Tibial artery (tissue), 4 donors: ENCODE measurements around the gene CENPA.

Experiments used
- DNase-seq, 2 donors: peaks; one replicate each; pipeline ENCODE4 v3.0.0-alpha.2; 2019
- H3K27ac ChIP-seq, 2 donors: fragments of 200-600 bp; sonication (generic) in 1 of 2; 1 replicate in 1 of 2; 2 replicates in 1 of 2; pipeline ENCODE4 v1.5.1; 2018 to 2019; ENCODE audit warnings: mild to moderate bottlenecking in 1 of 2
- H3K27me3 ChIP-seq, 2 donors: fragments of 200-600 bp; sonication (generic) in 1 of 2; one replicate each; pipeline versions ENCODE4 v1.5.1 to v1.6.0; 2016 to 2019
- H3K36me3 ChIP-seq, 3 donors: fragments of 200-600 bp; sonication (generic) in 2 of 3; one replicate each; pipeline ENCODE4 v1.5.1; 2016 to 2019; ENCODE audit warnings: mild to moderate bottlenecking in 2 of 3
- H3K4me1 ChIP-seq, 4 donors: fragments of 200-600 bp; sonication (generic) in 2 of 4; 1 replicate in 3 of 4; 2 replicates in 1 of 4; pipeline ENCODE4 v1.5.1; 2016 to 2019
- H3K4me3 ChIP-seq, 2 donors: fragments of 200-600 bp; sonication (generic) in 1 of 2; 1 replicate in 1 of 2; 2 replicates in 1 of 2; pipeline ENCODE4 v1.5.1; 2018 to 2019; ENCODE audit warnings: mild to moderate bottlenecking in 2 of 2
- H3K9me3 ChIP-seq, 3 donors: fragments of 200-600 bp; sonication (generic) in 1 of 3; one replicate each; pipeline ENCODE4 v1.5.1; 2016 to 2019
- intact Hi-C: fragments of 100-400 bp; cut with DNase I; formaldehyde crosslinking; loops from one replicate; pipeline ENCODE4 v1.15.0; 2023; ENCODE audit warnings: low total_unique reads
- TF ChIP-seq, protein P1 (sequence below), 2 experiments: fragments of 200-600 bp in 1 of 2; fragments of 450-650 bp in 1 of 2; IDR thresholded peaks; one replicate each; pipeline ENCODE4 v1.5.1; 2017 to 2019; ENCODE audit warnings: antibody characterized with exemption in 2 of 2, mild to moderate bottlenecking in 1 of 2, moderate library complexity in 1 of 2

The CENPA gene

GRCh38 chr2:26764078-26764887, 21.6 kb upstream of the CENPA start, which contains the start of gene SLC35F6:
TSS of gene SLC35F6 (plus strand) at chr2:26764284. CDS start at chr2:26764350, 66 bp downstream.
- no peaks in the 10 kb centered on the region for H3K27me3 ChIP-seq
- intact Hi-C loops: no loop called here
- H3K4me1 ChIP-seq: peaks cover 0 to 52% (median 34%) of the 10 kb centered on the region in 4 donors

DNA sequence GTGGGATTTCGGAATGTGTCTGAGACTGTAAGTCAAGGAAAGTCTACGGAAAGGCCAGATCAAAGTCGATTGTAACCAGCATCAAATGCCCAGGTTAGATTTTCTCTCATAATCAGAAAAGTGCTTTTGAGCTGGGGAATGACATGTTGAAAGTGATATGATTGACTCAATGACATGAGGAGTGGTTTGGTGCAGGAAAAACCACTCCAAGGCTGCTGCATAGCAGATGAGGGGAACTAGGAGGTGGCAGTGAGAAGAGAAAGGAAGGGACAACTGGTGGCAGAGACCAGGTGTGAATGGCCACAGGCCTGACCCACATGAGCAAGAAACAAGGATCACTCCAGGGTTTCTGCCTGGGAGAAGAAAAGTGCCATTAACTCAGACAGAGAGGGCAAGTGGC, 20.9 kb upstream of the CENPA start:
- intact Hi-C loops: no loop called here
- DNase-seq: no peak
- H3K27me3 ChIP-seq: no peaks in the 10 kb centered on the region

More at GRCh38 chr2:26764078-26764887, 21.6 kb upstream of the CENPA start, which contains the start of gene SLC35F6:
- Histone ChIP-seq H3K27ac (peak within 1 kb of the TSS; percentile 88 to 93), H3K4me3 (peak within 1 kb of the TSS; percentile 72 to 85), H3K36me3 (peaks cover 0 to 6% (median 0%) of the 10 kb centered on the region in 3 donors), H3K9me3 (no peaks in the 10 kb centered on the region)
- DNase-seq: peak; percentile 76 to 91
- TF ChIP-seq, protein P1, sequence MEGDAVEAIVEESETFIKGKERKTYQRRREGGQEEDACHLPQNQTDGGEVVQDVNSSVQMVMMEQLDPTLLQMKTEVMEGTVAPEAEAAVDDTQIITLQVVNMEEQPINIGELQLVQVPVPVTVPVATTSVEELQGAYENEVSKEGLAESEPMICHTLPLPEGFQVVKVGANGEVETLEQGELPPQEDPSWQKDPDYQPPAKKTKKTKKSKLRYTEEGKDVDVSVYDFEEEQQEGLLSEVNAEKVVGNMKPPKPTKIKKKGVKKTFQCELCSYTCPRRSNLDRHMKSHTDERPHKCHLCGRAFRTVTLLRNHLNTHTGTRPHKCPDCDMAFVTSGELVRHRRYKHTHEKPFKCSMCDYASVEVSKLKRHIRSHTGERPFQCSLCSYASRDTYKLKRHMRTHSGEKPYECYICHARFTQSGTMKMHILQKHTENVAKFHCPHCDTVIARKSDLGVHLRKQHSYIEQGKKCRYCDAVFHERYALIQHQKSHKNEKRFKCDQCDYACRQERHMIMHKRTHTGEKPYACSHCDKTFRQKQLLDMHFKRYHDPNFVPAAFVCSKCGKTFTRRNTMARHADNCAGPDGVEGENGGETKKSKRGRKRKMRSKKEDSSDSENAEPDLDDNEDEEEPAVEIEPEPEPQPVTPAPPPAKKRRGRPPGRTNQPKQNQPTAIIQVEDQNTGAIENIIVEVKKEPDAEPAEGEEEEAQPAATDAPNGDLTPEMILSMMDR (IDR thresholded peaks at IDR 0.05): no peak

DNA sequence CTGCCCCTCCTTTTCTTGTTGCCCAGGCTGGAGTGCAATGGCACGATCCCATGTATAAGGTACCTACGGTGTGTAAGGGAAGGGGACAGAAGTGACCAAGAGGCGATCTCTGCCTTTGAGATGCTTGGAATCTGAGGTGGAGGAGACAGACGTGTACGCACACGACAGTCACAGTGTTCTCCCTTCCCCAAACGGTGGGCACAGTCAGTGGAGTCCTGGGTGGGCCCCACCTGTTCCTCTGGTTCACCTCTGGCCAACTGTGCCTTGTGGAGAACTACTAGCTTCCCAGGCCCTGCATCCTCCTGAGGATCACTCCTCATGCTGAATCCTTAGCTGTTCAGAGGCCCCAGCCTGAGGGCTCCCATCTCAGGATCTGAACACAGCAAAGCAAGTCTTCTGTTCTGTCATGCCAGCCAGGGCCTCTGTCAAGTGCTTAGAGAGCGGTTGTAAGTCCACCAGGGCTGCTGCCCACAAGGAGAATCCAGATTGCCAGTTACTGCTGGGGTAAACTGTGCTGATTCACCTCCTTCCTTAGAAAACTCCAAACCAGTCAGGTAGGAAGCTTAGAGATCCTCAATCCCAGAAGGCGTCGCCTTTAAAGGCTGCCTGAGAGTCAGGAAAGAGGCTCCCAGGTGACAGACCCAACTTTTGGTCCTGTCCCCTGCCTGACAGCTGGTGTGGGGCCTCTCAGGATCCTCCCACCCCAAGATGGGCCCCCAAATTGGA, 20.2 kb upstream of the CENPA start:
- TF ChIP-seq, protein P1 (IDR thresholded peaks at IDR 0.05): no peak
- peaks cover 0 to 6% (median 0%) of the 10 kb centered on the region in 3 donors for H3K36me3 ChIP-seq
- no peaks in the 10 kb centered on the region for H3K27me3 ChIP-seq
- peak overlapping the region; percentile 88 to 93 for H3K27ac ChIP-seq
- DNase-seq: no peak
- intact Hi-C loops: no loop called here
- H3K4me3 ChIP-seq: peak overlapping the region; percentile 72 to 85
- no peaks in the 10 kb centered on the region for H3K9me3 ChIP-seq
- H3K4me1 ChIP-seq: peaks cover 0 to 65% (median 46%) of the 10 kb centered on the region in 4 donors

More for the DNA sequence above, 20.9 kb upstream of the CENPA start:
- Histone ChIP-seq H3K27ac (peak overlapping the region; percentile 88 to 93), H3K36me3 (peaks cover 0 to 6% (median 0%) of the 10 kb centered on the region in 3 donors), H3K4me1 (peaks cover 0 to 58% (median 40%) of the 10 kb centered on the region in 4 donors), H3K4me3 (peak overlapping the region; percentile 72 to 85), H3K9me3 (no peaks in the 10 kb centered on the region)
- TF ChIP-seq, protein P1 (IDR thresholded peaks at IDR 0.05): no peak

- peaks cover 0 to 6% (median 0%) of the 10 kb centered on the region in 3 donors for H3K36me3 ChIP-seq
- no peak for DNase-seq
- intact Hi-C loops: no loop called here
- H3K4me1 ChIP-seq: peaks cover 0 to 80% (median 61%) of the 10 kb centered on the region in 4 donors
- TF ChIP-seq, protein P1 (IDR thresholded peaks at IDR 0.05): no peak
- no peak overlapping the region for H3K4me3 ChIP-seq
- H3K27me3 ChIP-seq: no peaks in the 10 kb centered on the region
- peak overlapping the region in 1 of 2 donors; percentile 18 for H3K27ac ChIP-seq
- H3K9me3 ChIP-seq: no peaks in the 10 kb centered on the region
These were observed 18.7 kb upstream of the CENPA start for GRCh38 chr2:26767129-26767528.

- Histone ChIP-seq H3K4me3 (no peak overlapping the region), H3K27me3 (no peaks in the 10 kb centered on the region), H3K9me3 (no peaks in the 10 kb centered on the region), H3K36me3 (peaks cover 0 to 6% (median 0%) of the 10 kb centered on the region in 3 donors), H3K27ac (peak overlapping the region in 1 of 2 donors; percentile 79), H3K4me1 (peaks cover 0 to 89% (median 69%) of the 10 kb centered on the region in 4 donors)
- intact Hi-C loops: no loop called here
- TF ChIP-seq, protein P1 (IDR thresholded peaks at IDR 0.05): no peak
- DNase-seq: no peak
These were observed 17.9 kb upstream of the CENPA start for GRCh38 chr2:26767894-26768487.
